H9 (cell line): ENCODE results near the gene FAM177B. TPM values are rescaled to one million over a fixed set of nuclear protein-coding genes. Genes with fewer than 3 reads are reported as not detected.

ENCODE experiments used
- DNase-seq: peaks from one replicate; pipeline ENCODE4 v3.0.0-alpha.2; 2017
- H2AFZ ChIP-seq: one replicate; pipeline ENCODE4 v1.6.1; 2013; ENCODE audit warnings: mild to moderate bottlenecking, low read length, control low read depth, moderate library complexity
- H2AK5ac ChIP-seq: 2 replicates; pipeline ENCODE4 v1.6.1; 2013; ENCODE audit warnings: low read length, control low read depth, mixed read lengths; ENCODE audit not compliant: insufficient read length
- H2BK120ac ChIP-seq: one replicate; pipeline ENCODE4 v1.6.1; 2013; ENCODE audit warnings: low read depth, mild to moderate bottlenecking, low read length, control low read depth, inconsistent platforms; ENCODE audit not compliant: poor library complexity, severe bottlenecking
- H2BK12ac ChIP-seq: 2 replicates; pipeline ENCODE4 v1.6.1; 2013; ENCODE audit warnings: low read length, control low read depth, mixed read lengths, low read depth; ENCODE audit not compliant: insufficient read length
- H2BK15ac ChIP-seq: 2 replicates; pipeline ENCODE4 v1.6.1; 2013; ENCODE audit warnings: low read depth, low read length, control low read depth
- H2BK20ac ChIP-seq: one replicate; pipeline ENCODE4 v1.6.1; 2013; ENCODE audit warnings: low read depth, mild to moderate bottlenecking, low read length, control low read depth, inconsistent platforms; ENCODE audit not compliant: poor library complexity, severe bottlenecking
- H2BK5ac ChIP-seq: 2 replicates; pipeline ENCODE4 v1.6.1; 2013; ENCODE audit warnings: low read length, control low read depth, mixed read lengths; ENCODE audit not compliant: insufficient read length
- H3K14ac ChIP-seq: 2 replicates; pipeline ENCODE4 v1.6.1; 2013; ENCODE audit warnings: low read length, control low read depth; ENCODE audit not compliant: insufficient read depth
- H3K18ac ChIP-seq: 2 replicates; pipeline ENCODE4 v1.6.1; 2013; ENCODE audit warnings: low read depth, mild to moderate bottlenecking, mixed read lengths, low read length, control low read depth; ENCODE audit not compliant: insufficient read length
- H3K23ac ChIP-seq: 2 replicates; pipeline ENCODE4 v1.6.1; 2013; ENCODE audit warnings: low read length, control low read depth, mixed read lengths, low read depth; ENCODE audit not compliant: insufficient read length
- H3K23me2 ChIP-seq: 2 replicates; pipeline ENCODE4 v1.6.1; 2013; ENCODE audit warnings: low read depth, mild to moderate bottlenecking, mixed read lengths, low read length, control low read depth; ENCODE audit not compliant: insufficient read length, poor library complexity, severe bottlenecking
- H3K27ac ChIP-seq: 2 replicates; pipeline ENCODE4 v1.5.1; 2013; ENCODE audit warnings: low read length, control low read depth, mixed read lengths, low read depth; ENCODE audit not compliant: insufficient read length
- H3K27me3 ChIP-seq: 2 replicates; pipeline ENCODE4 v1.6.1; 2013; ENCODE audit warnings: low read length, control low read depth, inconsistent platforms; ENCODE audit not compliant: insufficient read depth
- H3K4ac ChIP-seq: 2 replicates; pipeline ENCODE4 v1.6.1; 2013; ENCODE audit warnings: low read depth, mild to moderate bottlenecking, control low read depth, inconsistent platforms, low read length, moderate library complexity
- H3K4me1 ChIP-seq: 2 replicates; pipeline ENCODE4 v1.6.1; 2013; ENCODE audit warnings: low read length, control low read depth, inconsistent platforms; ENCODE audit not compliant: insufficient read depth
- H3K4me2 ChIP-seq: 2 replicates; pipeline ENCODE4 v1.6.1; 2013; ENCODE audit warnings: low read length, control low read depth, mixed read lengths; ENCODE audit not compliant: insufficient read length, insufficient read depth
- H3K56ac ChIP-seq: 2 replicates; pipeline ENCODE4 v1.6.1; 2013; ENCODE audit warnings: low read depth, mild to moderate bottlenecking, mixed read lengths, low read length, control low read depth; ENCODE audit not compliant: insufficient read length
- H3K79me1 ChIP-seq: 2 replicates; pipeline ENCODE4 v1.6.1; 2013; ENCODE audit warnings: low read depth, mild to moderate bottlenecking, moderate library complexity, low read length, control low read depth, inconsistent platforms; ENCODE audit not compliant: insufficient read depth, poor library complexity, severe bottlenecking
- H3K79me2 ChIP-seq: 2 replicates; pipeline ENCODE4 v1.6.1; 2013; ENCODE audit warnings: low read length, control low read depth, inconsistent platforms; ENCODE audit not compliant: insufficient read depth
- H3K9ac ChIP-seq: 2 replicates; pipeline ENCODE4 v1.6.1; 2013; ENCODE audit warnings: low read length, control low read depth, mixed read lengths; ENCODE audit not compliant: insufficient read length; ENCODE audit errors: extremely low read depth
- H3K9me3 ChIP-seq: one replicate; pipeline ENCODE4 v1.6.1; 2013; ENCODE audit warnings: low read depth, low read length, inconsistent platforms; ENCODE audit not compliant: control insufficient read depth
- H3T11ph ChIP-seq: one replicate; pipeline ENCODE4 v1.6.1; 2013; ENCODE audit warnings: mild to moderate bottlenecking, low read length, control low read depth, inconsistent platforms
- H4K20me1 ChIP-seq: one replicate; pipeline ENCODE4 v1.6.1; 2013; ENCODE audit not compliant: control insufficient read depth, insufficient read length, insufficient read depth
- H4K5ac ChIP-seq: 2 replicates; pipeline ENCODE4 v1.6.1; 2013; ENCODE audit warnings: low read depth, mild to moderate bottlenecking, mixed read lengths, low read length, control low read depth; ENCODE audit not compliant: insufficient read length
- H4K8ac ChIP-seq: replicated peaks from 2 replicates; pipeline ENCODE4 v1.6.1; 2013; ENCODE audit warnings: low read length, control low read depth, mixed read lengths, low read depth; ENCODE audit not compliant: insufficient read length
- H4K91ac ChIP-seq: 2 replicates; pipeline ENCODE4 v1.6.1; 2013; ENCODE audit warnings: low read depth, mild to moderate bottlenecking, moderate library complexity, mixed read lengths, low read length, control low read depth; ENCODE audit not compliant: insufficient read length
- H3K27ac Mint-ChIP-seq, 3 experiments: 2 replicates in 2 of 3; 3 replicates in 1 of 3; pipeline ENCODE4 v1.8.0; 2020 to 2021; ENCODE audit warnings: mixed read lengths in 3 of 3, mild to moderate bottlenecking in 1 of 3, moderate library complexity in 1 of 3
- H3K27me3 Mint-ChIP-seq: 2 replicates; pipeline ENCODE4 v1.8.0; 2021; ENCODE audit warnings: low read depth, mild to moderate bottlenecking, moderate library complexity, mixed read lengths
- H3K36me3 Mint-ChIP-seq, 3 experiments: 2 replicates in 2 of 3; 3 replicates in 1 of 3; pipeline ENCODE4 v1.8.0; 2020 to 2021; ENCODE audit warnings: low read depth in 3 of 3, mixed read lengths in 3 of 3; ENCODE audit not compliant: insufficient read depth in 1 of 3
- H3K4me1 Mint-ChIP-seq, 2 experiments: 2 replicates each; pipeline ENCODE4 v1.8.0; 2020; ENCODE audit warnings: mixed read lengths in 2 of 2
- H3K4me3 Mint-ChIP-seq, 2 experiments: 2 replicates in 1 of 2; 3 replicates in 1 of 2; pipeline ENCODE4 v1.8.0; 2020 to 2021; ENCODE audit warnings: mild to moderate bottlenecking in 2 of 2, mixed read lengths in 2 of 2, moderate library complexity in 1 of 2
- H3K9me3 Mint-ChIP-seq, 2 experiments: 2 replicates in 1 of 2; 3 replicates in 1 of 2; pipeline ENCODE4 v1.8.0; 2020; ENCODE audit warnings: mild to moderate bottlenecking in 2 of 2, mixed read lengths in 2 of 2, moderate library complexity in 1 of 2
- WGBS: extraction: QIAGEN DNeasy Blood & Tissue Kit; methylation state at CpG from one replicate; pipeline ENCODE4 v1.1.7; 2013; ENCODE audit warnings: missing lambda C conversion rate, low lambda C conversion rate, mixed read lengths; ENCODE audit not compliant: insufficient read length; ENCODE audit errors: extremely low coverage; 5-methylcytosine and 5-hydroxymethylcytosine counted together
- total RNA-seq: library from RNA; stranded (reverse); gene quantifications from 2 replicates; pipeline ENCODE4 v1.2.1, GENCODE V29; 2021
- TF ChIP-seq, protein P1 (sequence below): fragments of 200-600 bp; sonication (generic); conservative IDR thresholded peaks from 3 replicates; pipeline ENCODE4 v1.8.0; 2021; ENCODE audit warnings: antibody characterized with exemption, mild to moderate bottlenecking

The FAM177B gene
- total RNA-seq, 1 experiment from 2014 or later: not detected

- Histone ChIP-seq H3K56ac (no peak overlapping the region), H3K23me2 (peaks cover 5% of the 10 kb centered on the region), H2AFZ (peak overlapping the region; percentile 53), H3K14ac (no peak overlapping the region), H4K20me1 (no peaks in the 10 kb centered on the region), H3K4me1 (no peaks in the 10 kb centered on the region), H3K4me2 (peak overlapping the region; percentile 76), H4K91ac (no peak overlapping the region), H3K23ac (no peak overlapping the region), H4K5ac (no peak overlapping the region), H3K27me3 (no peaks in the 10 kb centered on the region), H2AK5ac (no peak overlapping the region), H3K27ac (peak overlapping the region; percentile 72), H2BK5ac (peak overlapping the region; percentile 89), H3K9ac (peak overlapping the region; percentile 87), H2BK20ac (no peak overlapping the region), H3K79me1 (peaks cover 2% of the 10 kb centered on the region), H3K79me2 (peaks cover 10% of the 10 kb centered on the region; the same call in 1 of the 2 replicates), H3K18ac (no peak overlapping the region), H2BK120ac (no peak overlapping the region), H3K4ac (no peak overlapping the region), H4K8ac (no peak overlapping the region), H3T11ph (no peak overlapping the region), H2BK15ac (no peak overlapping the region), H2BK12ac (no peak overlapping the region), H3K9me3 (no peaks in the 10 kb centered on the region)
- peaks cover 14 to 15% of the 10 kb centered on the region in 2 experiments for H3K4me1 Mint-ChIP-seq
- H3K36me3 Mint-ChIP-seq: peaks cover 2 to 17% (median 5%) of the 10 kb centered on the region in 3 experiments; a peak in 6 of 7 replicates
- WGBS: no CpG with 5 or more reads among the region's 39 CpGs
- peak overlapping the region; percentile 88 to 96 for H3K4me3 Mint-ChIP-seq
- TF ChIP-seq, protein P1, sequence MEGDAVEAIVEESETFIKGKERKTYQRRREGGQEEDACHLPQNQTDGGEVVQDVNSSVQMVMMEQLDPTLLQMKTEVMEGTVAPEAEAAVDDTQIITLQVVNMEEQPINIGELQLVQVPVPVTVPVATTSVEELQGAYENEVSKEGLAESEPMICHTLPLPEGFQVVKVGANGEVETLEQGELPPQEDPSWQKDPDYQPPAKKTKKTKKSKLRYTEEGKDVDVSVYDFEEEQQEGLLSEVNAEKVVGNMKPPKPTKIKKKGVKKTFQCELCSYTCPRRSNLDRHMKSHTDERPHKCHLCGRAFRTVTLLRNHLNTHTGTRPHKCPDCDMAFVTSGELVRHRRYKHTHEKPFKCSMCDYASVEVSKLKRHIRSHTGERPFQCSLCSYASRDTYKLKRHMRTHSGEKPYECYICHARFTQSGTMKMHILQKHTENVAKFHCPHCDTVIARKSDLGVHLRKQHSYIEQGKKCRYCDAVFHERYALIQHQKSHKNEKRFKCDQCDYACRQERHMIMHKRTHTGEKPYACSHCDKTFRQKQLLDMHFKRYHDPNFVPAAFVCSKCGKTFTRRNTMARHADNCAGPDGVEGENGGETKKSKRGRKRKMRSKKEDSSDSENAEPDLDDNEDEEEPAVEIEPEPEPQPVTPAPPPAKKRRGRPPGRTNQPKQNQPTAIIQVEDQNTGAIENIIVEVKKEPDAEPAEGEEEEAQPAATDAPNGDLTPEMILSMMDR: no peak
- DNase-seq: peak; percentile 97
- H3K27ac Mint-ChIP-seq: peak overlapping the region; percentile 98 to 100 (median 99)
- H3K9me3 Mint-ChIP-seq: no peaks in the 10 kb centered on the region; a peak in 2 of 5 replicates
- no peaks in the 10 kb centered on the region for H3K27me3 Mint-ChIP-seq
These were observed 23.7 kb upstream of the FAM177B start for GRCh38 chr1:222713091-222713961.
